OCI-M1 (cell line): Measurements from ENCODE around the gene TOM1L2.

ENCODE experiments used
- DNase-seq: peaks from one replicate; lab custom pipeline; 2025; lab: John Stamatoyannopoulos, UW

TOM1L2 gene

DNA sequence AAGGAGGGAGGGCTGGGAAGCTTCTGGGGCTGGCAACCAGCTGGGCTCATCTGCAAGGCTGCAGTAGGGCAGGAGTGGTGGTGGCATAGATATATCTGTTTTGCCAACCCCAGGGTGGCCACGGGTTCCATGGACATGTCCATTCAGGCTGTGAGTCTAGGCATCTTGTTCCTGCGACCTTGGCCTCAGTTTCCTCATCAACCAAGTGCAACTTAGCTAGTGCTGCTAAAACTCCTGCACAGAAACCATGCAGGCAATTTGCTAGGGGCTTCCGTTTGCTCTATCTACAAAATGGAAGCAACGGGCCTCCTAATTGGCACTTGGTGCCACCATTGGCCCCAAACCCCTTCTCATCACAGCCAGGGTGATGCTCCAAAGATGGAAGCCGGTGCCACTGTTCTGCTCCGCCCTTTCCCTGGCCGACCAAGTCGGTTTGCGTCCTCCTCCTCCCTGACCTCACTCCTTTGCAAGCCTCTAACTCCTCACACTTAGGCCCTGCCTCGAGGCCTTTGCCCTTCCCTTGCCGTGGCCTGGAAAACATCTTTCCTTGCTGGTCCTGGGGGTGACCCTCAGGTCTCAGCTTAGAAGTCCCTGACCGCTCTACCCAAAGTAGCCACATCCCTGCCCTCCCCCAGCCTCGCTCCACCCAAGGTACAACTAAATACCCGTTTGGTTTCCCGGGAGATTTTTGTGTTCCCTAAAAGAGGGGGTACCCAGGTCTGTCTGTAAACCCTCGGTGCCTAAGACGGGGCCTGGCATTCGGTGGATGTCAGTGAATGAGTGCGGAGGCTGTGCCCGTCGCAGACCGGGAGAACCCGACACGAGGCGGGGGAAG is 136.6 kb downstream of the TOM1L2 start:
- DNase-seq = no peak

DNA sequence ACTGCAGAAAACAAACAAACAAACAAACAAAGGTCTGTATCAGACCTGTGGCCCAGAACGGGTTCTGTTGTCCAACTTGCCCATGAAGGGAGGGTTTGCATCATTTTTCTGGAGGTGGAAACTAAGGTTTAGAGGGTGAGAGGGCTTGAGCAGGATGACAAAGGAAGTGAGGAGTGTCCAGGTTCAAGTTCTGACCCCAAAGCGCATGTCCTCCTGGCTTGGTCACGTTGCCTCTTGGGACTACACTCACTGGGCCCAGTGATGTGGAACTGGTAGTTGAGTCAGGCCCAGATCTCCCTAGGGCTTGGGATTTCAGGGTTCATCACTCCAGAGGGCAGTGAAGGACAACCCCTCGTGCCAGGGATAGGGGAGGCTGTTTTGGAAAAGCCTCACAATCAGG is 137.2 kb downstream of the TOM1L2 start:
- no peak for DNase-seq

GRCh38 chr17:17833658-17834357 is 138.4 kb downstream of the TOM1L2 start:
- DNase-seq = peak; percentile 10

- no peak for DNase-seq
Observed at GRCh38 chr17:17832032-17832363, 140.2 kb downstream of the TOM1L2 start.

- no peak for DNase-seq
Observed at GRCh38 chr17:17831208-17832031, 140.8 kb downstream of the TOM1L2 start.

GRCh38 chr17:17830740-17831207 is 141.4 kb downstream of the TOM1L2 start:
- no peak for DNase-seq

- no peak for DNase-seq
Observed at GRCh38 chr17:17830269-17830567, 142.0 kb downstream of the TOM1L2 start.

DNA sequence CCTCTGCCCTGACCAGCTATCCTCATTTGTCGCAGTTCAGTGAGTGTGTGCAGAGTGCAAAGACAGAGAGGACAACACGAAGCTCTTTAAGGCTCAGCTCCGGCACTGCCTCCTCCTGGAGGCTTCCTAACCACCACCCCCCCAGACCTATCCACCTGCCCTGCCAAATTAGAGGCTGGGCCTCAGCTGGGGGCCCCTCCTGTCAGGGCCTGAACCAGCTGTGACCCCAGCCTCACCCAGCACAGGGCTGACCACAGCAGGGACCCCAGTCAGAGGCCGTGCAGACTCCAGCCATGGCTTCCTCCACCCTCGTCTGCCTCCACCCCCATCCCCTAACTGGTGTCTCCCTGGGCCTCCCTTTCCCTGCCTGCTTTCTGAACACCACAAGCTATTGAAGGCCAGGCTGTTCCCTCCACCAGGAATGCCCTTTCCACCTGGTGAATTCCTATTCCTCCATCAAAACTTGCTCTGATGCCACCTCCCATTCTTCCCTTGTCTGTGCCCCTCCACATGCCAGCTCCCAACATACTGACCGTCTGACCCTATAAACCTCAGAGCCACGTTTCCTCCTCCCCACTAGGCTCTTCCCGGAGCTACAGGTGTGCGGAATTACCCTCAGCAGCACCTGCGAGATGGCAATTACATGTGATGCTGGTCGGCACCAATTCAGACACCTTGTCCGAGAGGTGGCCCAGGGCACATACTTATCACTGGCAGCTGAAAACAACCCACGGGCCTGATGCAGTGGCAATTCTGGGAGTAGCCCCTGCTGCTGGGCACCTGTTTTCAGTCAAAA is 144.2 kb downstream of the TOM1L2 start:
- no peak for DNase-seq

GRCh38 chr17:17826942-17827785 is 145.0 kb downstream of the TOM1L2 start:
- DNase-seq = no peak

DNA sequence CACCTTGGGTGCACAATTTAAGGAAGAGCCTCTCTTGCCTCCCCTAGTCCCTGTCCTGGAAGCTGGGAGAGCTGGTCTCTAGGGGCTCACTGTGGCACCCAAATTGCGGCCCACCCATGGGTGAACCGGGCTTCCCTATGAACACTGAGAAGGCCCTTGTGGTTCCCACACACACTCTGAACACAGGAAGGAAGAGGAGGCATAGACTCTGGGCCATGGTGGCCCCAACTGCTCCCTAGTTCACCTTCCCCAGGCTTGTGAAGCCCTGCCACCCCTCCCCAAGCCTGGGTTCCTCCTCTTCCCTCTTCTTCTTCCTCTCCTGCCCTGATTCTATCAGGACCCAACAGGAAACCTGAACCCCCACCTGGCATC is 145.9 kb downstream of the TOM1L2 start:
- no peak for DNase-seq

GRCh38 chr17:17824783-17825614 is 147.2 kb downstream of the TOM1L2 start:
- peak; percentile 54 for DNase-seq

GRCh38 chr17:17824119-17824782 is 147.9 kb downstream of the TOM1L2 start:
- no peak for DNase-seq

DNA sequence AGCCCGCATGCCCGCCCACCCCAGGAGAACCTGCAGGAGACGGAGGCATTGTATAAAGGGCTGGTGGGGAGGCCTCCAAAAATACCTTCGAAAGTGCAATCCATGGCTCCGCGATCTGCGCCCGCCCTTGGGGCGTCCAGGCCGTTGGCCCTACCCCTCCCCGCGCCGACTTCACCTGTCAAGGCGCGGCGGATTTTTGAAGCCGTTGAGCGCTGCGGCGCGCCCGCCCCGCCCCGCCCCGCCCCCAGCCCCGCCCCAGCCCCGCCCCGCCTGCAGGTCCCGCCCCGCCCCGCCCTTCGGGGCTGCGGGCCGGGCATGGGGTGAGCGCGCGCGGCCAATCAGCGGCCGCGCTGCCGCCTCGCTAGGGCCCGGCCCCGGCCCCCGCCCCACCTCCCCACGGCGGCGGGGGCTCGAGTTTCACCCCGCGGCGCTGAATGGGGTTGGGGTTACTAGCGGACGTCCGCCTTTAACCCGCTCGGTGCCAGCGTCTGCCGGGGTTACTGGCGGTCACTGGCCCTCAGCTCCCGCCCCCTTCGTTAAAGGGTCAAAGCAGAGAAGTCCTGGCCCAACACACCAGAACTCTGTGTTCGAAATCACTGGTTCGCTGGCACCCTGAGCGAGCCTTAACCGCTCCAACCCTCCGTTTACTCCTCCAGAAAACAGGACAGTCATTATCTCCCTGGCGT is 148.6 kb downstream of the TOM1L2 start:
- DNase-seq = peak; percentile 89

GRCh38 chr17:17822616-17823015 is 149.6 kb downstream of the TOM1L2 start:
- no peak for DNase-seq

GRCh38 chr17:17822189-17822588 is 150.0 kb downstream of the TOM1L2 start:
- no peak for DNase-seq

DNA sequence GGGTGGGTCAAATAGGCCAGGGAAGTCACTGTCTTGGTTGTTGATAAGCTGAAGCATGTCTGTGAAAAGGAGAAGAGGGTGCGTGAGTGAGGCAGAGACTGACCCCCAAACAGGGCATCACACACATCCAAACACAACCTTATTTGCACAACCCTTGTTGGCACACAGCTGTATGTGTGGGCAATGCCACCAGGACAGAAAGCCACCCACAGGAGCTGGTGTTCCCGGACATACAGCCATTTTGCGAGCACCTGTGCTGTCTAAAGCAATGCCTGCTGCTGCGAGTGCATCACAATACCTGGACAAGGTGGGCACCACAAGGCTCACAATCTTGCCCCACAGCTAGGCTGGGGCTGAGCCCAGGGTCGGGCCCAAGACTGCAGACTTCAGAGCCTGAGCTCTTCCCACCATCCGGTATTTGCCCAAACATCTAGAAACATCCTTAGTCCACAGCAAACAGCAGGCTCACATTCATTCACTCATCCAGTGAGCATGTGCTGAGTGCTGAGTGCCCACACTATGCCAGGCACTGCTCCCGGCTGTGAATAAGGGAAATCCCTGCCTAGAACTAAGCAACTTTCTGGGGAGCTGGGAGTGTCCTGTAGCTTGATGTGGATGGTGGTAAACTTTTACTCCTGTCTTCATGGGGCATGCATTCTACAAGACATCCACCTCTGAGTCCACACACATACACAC is 151.6 kb downstream of the TOM1L2 start:
- no peak for DNase-seq

- DNase-seq = no peak
Observed at GRCh38 chr17:17820046-17820445, 152.2 kb downstream of the TOM1L2 start.

DNA sequence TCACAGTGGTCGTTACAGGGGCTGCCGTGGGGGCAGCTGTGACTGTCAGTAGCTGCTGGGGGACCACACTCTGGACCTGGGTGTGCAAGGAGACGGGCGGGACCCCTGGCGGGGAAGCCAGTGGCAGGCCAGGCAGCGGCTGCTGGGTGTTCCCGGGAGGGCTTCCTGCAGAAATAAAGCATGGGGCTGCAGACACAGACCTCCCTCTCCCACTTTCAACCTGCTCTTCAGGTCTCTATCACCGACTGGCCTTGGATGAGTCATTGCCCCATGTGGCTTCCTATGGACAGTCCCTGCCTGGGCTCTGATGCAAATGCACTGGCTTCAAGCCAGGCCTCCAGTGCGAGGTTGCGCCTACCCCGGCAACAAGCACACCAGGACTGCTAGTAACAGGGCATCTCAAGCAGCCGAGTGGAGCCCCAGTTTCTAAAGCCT is 152.6 kb downstream of the TOM1L2 start:
- peak; percentile 51 for DNase-seq
